Epithelial cell of proximal tubule (primary cell): Measurements from ENCODE around the gene AKR1D1. TPM values are rescaled to one million over a fixed set of nuclear protein-coding genes. Genes with fewer than 3 reads are reported as not detected.

Experiments
- DNase-seq: peaks from one replicate; pipeline ENCODE4 v3.0.0-alpha.2; 2011; ENCODE audit warnings: low read depth
- H3K4me3 ChIP-seq: 2 replicates; pipeline ENCODE4 v1.5.1; 2011; ENCODE audit warnings: low read depth, mild to moderate bottlenecking, low read length
- total RNA-seq: library from RNA; depleted of rRNA; stranded (reverse); fragments of >200 nt; gene quantifications from 2 replicates; pipeline ENCODE4 v1.2.3, GENCODE V29; 2015
- TF ChIP-seq, protein P1 (sequence below): conservative IDR thresholded peaks from 2 replicates; pipeline ENCODE4 v1.5.1; 2012; ENCODE audit warnings: low read depth, mild to moderate bottlenecking, low read length

AKR1D1 gene
- total RNA-seq, 1 donor from 2014 or later, result not detected

DNA sequence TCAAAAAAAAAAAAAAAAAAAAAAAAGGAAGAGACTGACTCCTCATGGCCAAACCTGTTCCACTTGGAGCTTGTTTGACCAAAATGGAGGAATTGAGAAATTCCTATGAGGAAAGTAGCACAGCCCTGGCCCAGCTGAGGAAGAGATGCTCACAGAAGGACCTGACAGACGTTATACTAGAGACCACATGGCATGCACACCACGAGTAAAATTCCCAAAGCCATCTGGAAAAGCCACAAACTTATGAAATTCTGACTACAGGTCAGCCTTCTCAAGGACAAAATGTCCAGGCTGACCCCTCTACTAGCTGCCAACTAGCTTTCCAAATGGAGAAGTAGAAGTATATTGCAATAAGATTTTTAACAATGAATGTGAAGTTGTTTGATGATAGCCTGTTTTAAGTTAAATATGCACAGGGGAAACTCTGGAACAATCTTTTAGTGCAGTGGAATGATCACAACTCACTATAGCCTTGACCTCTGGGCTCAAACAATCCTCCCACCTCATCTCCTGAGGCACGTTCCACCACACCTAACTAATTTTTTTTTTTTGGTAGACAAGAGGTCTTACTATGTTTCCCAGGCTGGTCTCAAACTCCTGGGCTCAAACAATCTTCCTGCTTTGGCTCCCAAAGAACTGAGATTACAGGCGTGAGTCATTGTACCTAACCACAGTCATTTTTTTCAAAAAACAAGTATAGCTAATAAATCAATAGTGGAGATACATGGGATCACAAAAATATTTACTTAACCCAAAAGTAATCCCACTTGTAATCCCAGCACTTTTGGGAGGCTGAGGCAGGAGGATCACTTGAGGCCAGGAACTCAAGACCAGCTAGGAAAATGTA, 75.7 kb downstream of the AKR1D1 start:
- DNase-seq, result no peak
- H3K4me3 ChIP-seq, result no peak overlapping the region
- TF ChIP-seq, protein P1, sequence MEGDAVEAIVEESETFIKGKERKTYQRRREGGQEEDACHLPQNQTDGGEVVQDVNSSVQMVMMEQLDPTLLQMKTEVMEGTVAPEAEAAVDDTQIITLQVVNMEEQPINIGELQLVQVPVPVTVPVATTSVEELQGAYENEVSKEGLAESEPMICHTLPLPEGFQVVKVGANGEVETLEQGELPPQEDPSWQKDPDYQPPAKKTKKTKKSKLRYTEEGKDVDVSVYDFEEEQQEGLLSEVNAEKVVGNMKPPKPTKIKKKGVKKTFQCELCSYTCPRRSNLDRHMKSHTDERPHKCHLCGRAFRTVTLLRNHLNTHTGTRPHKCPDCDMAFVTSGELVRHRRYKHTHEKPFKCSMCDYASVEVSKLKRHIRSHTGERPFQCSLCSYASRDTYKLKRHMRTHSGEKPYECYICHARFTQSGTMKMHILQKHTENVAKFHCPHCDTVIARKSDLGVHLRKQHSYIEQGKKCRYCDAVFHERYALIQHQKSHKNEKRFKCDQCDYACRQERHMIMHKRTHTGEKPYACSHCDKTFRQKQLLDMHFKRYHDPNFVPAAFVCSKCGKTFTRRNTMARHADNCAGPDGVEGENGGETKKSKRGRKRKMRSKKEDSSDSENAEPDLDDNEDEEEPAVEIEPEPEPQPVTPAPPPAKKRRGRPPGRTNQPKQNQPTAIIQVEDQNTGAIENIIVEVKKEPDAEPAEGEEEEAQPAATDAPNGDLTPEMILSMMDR, result no peak

DNA sequence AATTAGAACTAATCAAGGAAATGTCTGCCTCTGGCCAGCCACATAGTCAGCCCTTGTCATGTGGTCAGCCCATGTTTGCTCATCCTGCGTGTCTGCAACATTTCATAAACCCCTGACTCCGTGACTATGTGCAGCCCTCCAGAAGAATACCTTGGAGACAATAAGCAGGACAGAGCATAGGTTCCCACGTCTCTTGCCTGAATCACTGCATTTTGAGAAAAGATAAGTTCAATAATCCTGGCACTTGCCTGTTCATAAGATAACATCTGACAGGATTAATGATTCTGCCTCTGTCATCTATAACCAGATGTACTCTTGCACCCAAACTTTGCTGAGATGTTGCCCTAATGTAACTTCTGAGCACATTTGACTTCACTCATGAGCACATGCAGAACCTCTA, 78.4 kb downstream of the AKR1D1 start:
- TF ChIP-seq, protein P1, result no peak
- no peak overlapping the region for H3K4me3 ChIP-seq
- no peak for DNase-seq

DNA sequence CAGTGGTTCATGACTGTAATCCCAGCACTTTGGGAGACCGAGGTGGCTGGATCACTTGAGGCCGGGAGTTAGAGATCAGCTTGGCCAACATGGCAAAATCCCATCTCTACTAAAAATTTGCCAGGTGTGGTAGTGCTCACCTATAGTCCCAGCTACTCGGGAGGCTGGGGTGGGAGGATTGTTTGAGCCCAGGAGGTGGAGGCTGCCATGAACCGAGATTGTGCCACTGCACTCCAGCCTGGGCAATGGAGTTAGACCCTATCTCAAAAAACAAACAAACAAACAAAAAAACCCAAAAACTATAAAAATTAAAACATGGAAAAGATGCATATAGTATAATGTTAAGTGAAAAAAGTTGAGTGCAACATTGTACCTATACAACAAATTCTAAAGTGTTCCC, 81.4 kb downstream of the AKR1D1 start:
- no peak for DNase-seq
- no peak overlapping the region for H3K4me3 ChIP-seq
- TF ChIP-seq, protein P1, result no peak

DNA sequence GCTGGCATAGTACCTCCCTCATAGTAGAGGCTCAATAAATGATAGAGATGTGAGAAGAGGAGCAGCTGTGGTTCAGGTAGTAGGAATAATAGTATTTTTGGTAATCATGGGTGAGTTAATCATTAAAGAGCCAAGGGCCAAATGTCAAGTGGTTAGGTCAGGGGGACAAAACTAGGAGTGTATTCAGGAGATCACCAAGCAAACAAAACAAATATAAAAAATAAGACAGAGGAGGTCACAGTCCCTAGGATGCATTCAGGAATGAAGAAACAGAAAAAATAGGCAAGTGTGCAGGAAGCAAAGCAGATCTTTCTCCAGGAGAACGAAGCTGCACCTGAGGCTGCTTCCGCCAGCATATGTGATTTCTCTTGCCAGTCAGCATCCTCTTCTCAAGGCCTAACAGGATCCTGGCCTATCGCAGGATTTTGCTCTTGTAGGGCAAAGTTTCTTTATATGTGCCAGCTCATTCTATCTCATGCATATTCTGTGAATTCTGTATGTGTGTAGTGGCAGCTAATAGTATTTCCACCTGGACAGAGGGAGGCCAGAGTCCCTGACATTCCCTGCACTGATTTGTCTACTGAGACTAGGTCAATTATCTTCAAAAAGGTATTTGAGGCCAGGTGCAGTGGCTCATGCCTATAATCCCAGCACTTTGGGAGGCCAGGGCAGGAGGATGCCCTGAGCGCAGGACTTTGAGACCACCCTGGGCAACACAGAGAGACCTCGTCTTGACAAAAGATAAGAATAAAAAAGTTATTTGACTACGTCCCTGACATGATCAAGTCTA, 82.7 kb downstream of the AKR1D1 start:
- TF ChIP-seq, protein P1, result no peak
- no peak overlapping the region for H3K4me3 ChIP-seq
- DNase-seq, result no peak

DNA sequence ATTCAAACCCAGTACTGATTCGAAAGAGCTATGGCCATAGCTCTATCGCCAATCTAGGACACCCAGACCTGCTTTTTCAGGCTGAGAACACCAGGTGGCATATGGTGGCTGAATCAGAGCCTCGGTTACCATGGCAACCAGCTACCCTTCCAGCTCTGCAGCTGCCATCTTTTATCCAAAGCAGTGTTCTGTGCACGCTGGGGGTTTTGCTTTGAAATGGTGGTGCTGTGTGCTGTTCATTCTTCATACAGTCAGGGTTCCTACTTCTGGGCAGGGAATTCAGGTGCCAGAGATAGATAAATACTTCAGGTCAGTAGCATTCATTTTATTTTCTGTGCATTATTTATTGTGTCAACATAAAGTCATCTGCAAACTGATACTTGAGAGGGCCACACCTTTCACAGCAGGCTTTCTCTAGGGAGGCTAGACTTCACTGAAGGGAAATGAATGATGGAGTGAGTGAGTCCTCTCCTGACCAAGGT, 85.4 kb downstream of the AKR1D1 start:
- DNase-seq, result peak; percentile 75
- H3K4me3 ChIP-seq, result no peak overlapping the region
- TF ChIP-seq, protein P1, result peak; percentile 91

DNA sequence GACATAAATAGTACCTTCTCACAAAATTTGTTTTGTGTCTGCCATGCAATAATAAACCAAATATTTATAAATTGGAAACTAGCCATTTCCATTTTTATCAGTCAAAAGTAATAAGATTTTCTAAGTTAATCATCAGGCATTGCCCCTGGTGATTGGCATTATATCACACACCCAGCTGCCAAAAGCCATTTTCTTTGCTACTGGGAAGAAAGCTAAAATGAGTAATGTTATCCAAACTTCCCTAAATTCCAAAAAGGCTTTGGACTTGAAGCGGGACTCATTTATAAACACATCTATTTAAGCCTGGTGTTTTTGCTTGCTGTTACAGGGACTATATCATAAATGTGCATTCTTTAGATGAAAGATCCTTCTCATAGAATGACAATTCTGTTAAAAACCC, 86.0 kb downstream of the AKR1D1 start:
- TF ChIP-seq, protein P1, result no peak

More for the DNA sequence above, 86.0 kb downstream of the AKR1D1 start:
- no peak for DNase-seq
- H3K4me3 ChIP-seq, result no peak overlapping the region
